Measurements from ENCODE around the gene ATG7. TPM values are rescaled to one million over a fixed set of nuclear protein-coding genes. Genes with fewer than 3 reads are reported as not detected.

ATG7 gene
- total RNA-seq, 1 donor from 2014 or later, result 53.5 TPM

DNA sequence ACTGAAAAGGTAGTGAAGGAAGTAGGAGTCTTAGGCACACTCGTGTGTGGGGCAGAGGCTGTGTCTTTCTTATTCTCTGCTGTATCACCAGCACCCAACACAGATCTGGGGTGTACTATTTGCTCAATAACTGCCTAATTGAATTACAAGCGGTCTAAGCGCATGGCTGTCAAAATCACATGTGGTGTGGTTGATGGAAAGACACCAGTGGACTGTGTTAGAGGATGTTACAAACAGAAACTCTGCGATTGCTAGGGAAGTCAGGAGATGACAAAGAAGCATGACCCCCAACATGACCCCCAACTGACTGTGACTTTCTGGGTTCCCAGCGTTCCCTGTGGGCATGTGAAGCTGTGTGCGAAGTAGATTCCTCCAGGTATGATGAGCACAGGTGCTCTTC lies 32.0 kb downstream of the ATG7 start:
- Histone ChIP-seq H3K9ac (no peak overlapping the region), H2AFZ (replicated peaks) (no peak overlapping the region), H3K4me3 (no peak overlapping the region), H3K36me3 (no peaks in the 10 kb centered on the region), H3K79me2 (ENCODE audit: low read depth) (no peaks in the 10 kb centered on the region), H3K4me1 (no peaks in the 10 kb centered on the region), H3K4me2 (no peak overlapping the region), H3K27me3 (no peaks in the 10 kb centered on the region), H3K27ac (no peak overlapping the region), H4K20me1 (ENCODE audit: low read depth) (no peaks in the 10 kb centered on the region), H3K9me3 (ENCODE audit: low read depth) (no peaks in the 10 kb centered on the region), H3F3A (ENCODE audit: low read depth) (no peaks in the 10 kb centered on the region)
- Mint-ChIP-seq H3K4me3 (no peak overlapping the region), H3K36me3 (peaks cover 8% of the 10 kb centered on the region), H3K4me1 (no peaks in the 10 kb centered on the region), H3K9me3 (no peaks in the 10 kb centered on the region), H3K27me3 (ENCODE audit: insufficient read depth, low read depth) (no peaks in the 10 kb centered on the region), H3K27ac (no peak overlapping the region)
- TF ChIP-seq, protein P1, sequence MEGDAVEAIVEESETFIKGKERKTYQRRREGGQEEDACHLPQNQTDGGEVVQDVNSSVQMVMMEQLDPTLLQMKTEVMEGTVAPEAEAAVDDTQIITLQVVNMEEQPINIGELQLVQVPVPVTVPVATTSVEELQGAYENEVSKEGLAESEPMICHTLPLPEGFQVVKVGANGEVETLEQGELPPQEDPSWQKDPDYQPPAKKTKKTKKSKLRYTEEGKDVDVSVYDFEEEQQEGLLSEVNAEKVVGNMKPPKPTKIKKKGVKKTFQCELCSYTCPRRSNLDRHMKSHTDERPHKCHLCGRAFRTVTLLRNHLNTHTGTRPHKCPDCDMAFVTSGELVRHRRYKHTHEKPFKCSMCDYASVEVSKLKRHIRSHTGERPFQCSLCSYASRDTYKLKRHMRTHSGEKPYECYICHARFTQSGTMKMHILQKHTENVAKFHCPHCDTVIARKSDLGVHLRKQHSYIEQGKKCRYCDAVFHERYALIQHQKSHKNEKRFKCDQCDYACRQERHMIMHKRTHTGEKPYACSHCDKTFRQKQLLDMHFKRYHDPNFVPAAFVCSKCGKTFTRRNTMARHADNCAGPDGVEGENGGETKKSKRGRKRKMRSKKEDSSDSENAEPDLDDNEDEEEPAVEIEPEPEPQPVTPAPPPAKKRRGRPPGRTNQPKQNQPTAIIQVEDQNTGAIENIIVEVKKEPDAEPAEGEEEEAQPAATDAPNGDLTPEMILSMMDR (IDR thresholded peaks at IDR 0.05), result no peak
- TF ChIP-seq EZH2 (IDR thresholded peaks at IDR 0.05) (no peak), EZH2phosphoT487 (IDR thresholded peaks at IDR 0.05) (no peak)
- DNase-seq (ENCODE audit: low spot score), result no peak

GRCh38 chr3:11305509-11305908 lies 33.3 kb downstream of the ATG7 start:
- Histone ChIP-seq H3K27ac (no peak overlapping the region), H3K4me1 (no peaks in the 10 kb centered on the region), H3K36me3 (no peaks in the 10 kb centered on the region), H4K20me1 (ENCODE audit: low read depth) (no peaks in the 10 kb centered on the region), H3F3A (ENCODE audit: low read depth) (no peaks in the 10 kb centered on the region), H3K4me3 (no peak overlapping the region), H3K9me3 (ENCODE audit: low read depth) (no peaks in the 10 kb centered on the region), H3K9ac (no peak overlapping the region), H3K79me2 (ENCODE audit: low read depth) (no peaks in the 10 kb centered on the region), H3K4me2 (no peak overlapping the region), H2AFZ (replicated peaks) (no peak overlapping the region), H3K27me3 (no peaks in the 10 kb centered on the region)
- H3K9me3 Mint-ChIP-seq, result no peaks in the 10 kb centered on the region
- peaks cover 3% of the 10 kb centered on the region for H3K27me3 Mint-ChIP-seq (ENCODE audit: insufficient read depth, low read depth)
- peaks cover 6% of the 10 kb centered on the region for H3K36me3 Mint-ChIP-seq
- TF ChIP-seq EZH2 (IDR thresholded peaks at IDR 0.05), result no peak
- TF ChIP-seq, protein P1 (IDR thresholded peaks at IDR 0.05), result no peak
- H3K4me3 Mint-ChIP-seq, result no peak overlapping the region
- H3K27ac Mint-ChIP-seq, result no peak overlapping the region
- DNase-seq (ENCODE audit: low spot score), result no peak
- no peaks in the 10 kb centered on the region for H3K4me1 Mint-ChIP-seq

- H3K27ac Mint-ChIP-seq, result no peak overlapping the region
- Histone ChIP-seq H3K4me2 (no peak overlapping the region), H2AFZ (replicated peaks) (no peak overlapping the region), H4K20me1 (ENCODE audit: low read depth) (no peaks in the 10 kb centered on the region), H3K27ac (no peak overlapping the region), H3K9me3 (ENCODE audit: low read depth) (no peaks in the 10 kb centered on the region), H3K27me3 (no peaks in the 10 kb centered on the region), H3K9ac (no peak overlapping the region), H3F3A (ENCODE audit: low read depth) (no peaks in the 10 kb centered on the region), H3K4me3 (no peak overlapping the region), H3K36me3 (no peaks in the 10 kb centered on the region), H3K79me2 (ENCODE audit: low read depth) (no peaks in the 10 kb centered on the region), H3K4me1 (no peaks in the 10 kb centered on the region)
- H3K36me3 Mint-ChIP-seq, result peaks cover 6% of the 10 kb centered on the region
- TF ChIP-seq EZH2 (IDR thresholded peaks at IDR 0.05) (no peak), EZH2phosphoT487 (IDR thresholded peaks at IDR 0.05) (no peak)
- TF ChIP-seq, protein P1 (IDR thresholded peaks at IDR 0.05), result no peak
- H3K27me3 Mint-ChIP-seq (ENCODE audit: insufficient read depth, low read depth), result peaks cover 3% of the 10 kb centered on the region
- H3K4me1 Mint-ChIP-seq, result no peaks in the 10 kb centered on the region
- no peaks in the 10 kb centered on the region for H3K9me3 Mint-ChIP-seq
- DNase-seq (ENCODE audit: low spot score), result no peak
- H3K4me3 Mint-ChIP-seq, result no peak overlapping the region
Measured at GRCh38 chr3:11306817-11307589, 34.8 kb downstream of the ATG7 start.

All from neural progenitor cell (in vitro differentiated cells).